HEK293 (cell line): ENCODE results near the gene NFIB.

Source experiments
- ATF2 ChIP-seq: fragments of 450-650 bp; formaldehyde crosslinking; IDR thresholded peaks from 2 replicates; pipeline ENCODE4 v1.5.1; 2016; ENCODE audit warnings: missing biosample characterization, missing genetic modification characterization, low read depth
- PRDM10 ChIP-seq: fragments of 450-650 bp; formaldehyde crosslinking; IDR thresholded peaks from 2 replicates; pipeline ENCODE4 v1.5.1; 2016; ENCODE audit warnings: missing biosample characterization, missing genetic modification characterization
- PRDM4 ChIP-seq: fragments of 450-650 bp; formaldehyde crosslinking; IDR thresholded peaks from 2 replicates; pipeline ENCODE4 v1.5.1; 2017; ENCODE audit warnings: missing biosample characterization, missing genetic modification characterization
- REPIN1 ChIP-seq: fragments of 450-650 bp; formaldehyde crosslinking; IDR thresholded peaks from 2 replicates; pipeline ENCODE4 v1.5.1; 2017; ENCODE audit warnings: missing biosample characterization, missing genetic modification characterization, low read depth
- SALL2 ChIP-seq: fragments of 450-650 bp; formaldehyde crosslinking; IDR thresholded peaks from 2 replicates; pipeline ENCODE4 v1.5.0; 2017; ENCODE audit warnings: missing biosample characterization, mild to moderate bottlenecking, missing genetic modification characterization, borderline replicate concordance
- SETDB1 ChIP-seq: IDR thresholded peaks from one replicate; pipeline ENCODE4 v1.6.1; 2017; ENCODE audit warnings: mild to moderate bottlenecking, low read length, moderate library complexity, mixed read lengths; ENCODE audit not compliant: insufficient read length
- ZBTB21 ChIP-seq: fragments of 450-650 bp; formaldehyde crosslinking; IDR thresholded peaks from 2 replicates; pipeline ENCODE4 v1.5.1; 2017; ENCODE audit warnings: missing biosample characterization, missing genetic modification characterization
- ZEB2 ChIP-seq: fragments of 450-650 bp; formaldehyde crosslinking; IDR thresholded peaks from 2 replicates; pipeline ENCODE4 v1.5.1; 2016; ENCODE audit warnings: missing biosample characterization, missing genetic modification characterization
- ZNF112 ChIP-seq: fragments of 450-650 bp; formaldehyde crosslinking; IDR thresholded peaks from 2 replicates; pipeline ENCODE4 v1.5.0; 2017; ENCODE audit warnings: missing biosample characterization, missing genetic modification characterization
- ZNF184 ChIP-seq: fragments of 450-650 bp; IDR thresholded peaks from 2 replicates; pipeline ENCODE4 v1.5.1; 2018; ENCODE audit warnings: missing biosample characterization, mild to moderate bottlenecking, missing genetic modification characterization
- ZNF214 ChIP-seq: fragments of 450-650 bp; formaldehyde crosslinking; IDR thresholded peaks from 2 replicates; pipeline ENCODE4 v1.5.1; 2017; ENCODE audit warnings: missing biosample characterization, mild to moderate bottlenecking, missing genetic modification characterization, borderline replicate concordance
- ZNF239 ChIP-seq: fragments of 450-650 bp; formaldehyde crosslinking; IDR thresholded peaks from 2 replicates; pipeline ENCODE4 v1.5.1; 2016; ENCODE audit warnings: missing biosample characterization, missing genetic modification characterization
- ZNF341 ChIP-seq: fragments of 450-650 bp; formaldehyde crosslinking; IDR thresholded peaks from 2 replicates; pipeline ENCODE4; 2016; ENCODE audit warnings: low read depth, missing biosample characterization, missing genetic modification characterization
- ZNF488 ChIP-seq: fragments of 450-650 bp; formaldehyde crosslinking; IDR thresholded peaks from 2 replicates; pipeline ENCODE4 v1.5.1; 2016; ENCODE audit warnings: missing biosample characterization, missing genetic modification characterization
- ZNF529 ChIP-seq: fragments of 450-650 bp; formaldehyde crosslinking; IDR thresholded peaks from 2 replicates; pipeline ENCODE4 v1.5.1; 2017; ENCODE audit warnings: missing genetic modification characterization, missing biosample characterization; ENCODE audit not compliant: insufficient replicate concordance
- ZNF548 ChIP-seq: fragments of 450-650 bp; formaldehyde crosslinking; IDR thresholded peaks from 2 replicates; pipeline ENCODE4 v1.5.1; 2016; ENCODE audit warnings: missing biosample characterization, missing genetic modification characterization
- ZNF558 ChIP-seq: fragments of 450-650 bp; formaldehyde crosslinking; IDR thresholded peaks from 2 replicates; pipeline ENCODE4 v1.5.1; 2016; ENCODE audit warnings: missing biosample characterization, missing genetic modification characterization
- ZNF610 ChIP-seq: fragments of 450-650 bp; formaldehyde crosslinking; IDR thresholded peaks from 2 replicates; pipeline ENCODE4 v1.5.1; 2016; ENCODE audit warnings: missing biosample characterization, missing genetic modification characterization, borderline replicate concordance
- ZNF776 ChIP-seq: fragments of 450-650 bp; formaldehyde crosslinking; IDR thresholded peaks from 2 replicates; pipeline ENCODE4 v1.5.0; 2017; ENCODE audit warnings: missing biosample characterization, missing genetic modification characterization, borderline replicate concordance
- ZXDB ChIP-seq: fragments of 450-650 bp; formaldehyde crosslinking; IDR thresholded peaks from 2 replicates; pipeline ENCODE4 v1.5.1; 2016; ENCODE audit warnings: missing biosample characterization, missing genetic modification characterization
- TF ChIP-seq, protein P1 (sequence below): fragments of 450-650 bp; IDR thresholded peaks from 2 replicates; pipeline ENCODE4 v1.5.1; 2018; ENCODE audit warnings: missing biosample characterization, missing genetic modification characterization
- TF ChIP-seq, protein P2 (sequence below): fragments of 450-650 bp; formaldehyde crosslinking; IDR thresholded peaks from 2 replicates; pipeline ENCODE4 v1.5.1; 2017; ENCODE audit warnings: missing biosample characterization, missing genetic modification characterization
- TF ChIP-seq, protein P3 (sequence below): sonication (generic); formaldehyde crosslinking; IDR thresholded peaks from 2 replicates; pipeline ENCODE4 v1.8.1; 2022; ENCODE audit warnings: mild to moderate bottlenecking, moderate library complexity, missing genetic modification reagents

NFIB gene

GRCh38 chr9:14271093-14271673, 42.8 kb downstream of the NFIB start (continued):
- TF ChIP-seq, protein P1, sequence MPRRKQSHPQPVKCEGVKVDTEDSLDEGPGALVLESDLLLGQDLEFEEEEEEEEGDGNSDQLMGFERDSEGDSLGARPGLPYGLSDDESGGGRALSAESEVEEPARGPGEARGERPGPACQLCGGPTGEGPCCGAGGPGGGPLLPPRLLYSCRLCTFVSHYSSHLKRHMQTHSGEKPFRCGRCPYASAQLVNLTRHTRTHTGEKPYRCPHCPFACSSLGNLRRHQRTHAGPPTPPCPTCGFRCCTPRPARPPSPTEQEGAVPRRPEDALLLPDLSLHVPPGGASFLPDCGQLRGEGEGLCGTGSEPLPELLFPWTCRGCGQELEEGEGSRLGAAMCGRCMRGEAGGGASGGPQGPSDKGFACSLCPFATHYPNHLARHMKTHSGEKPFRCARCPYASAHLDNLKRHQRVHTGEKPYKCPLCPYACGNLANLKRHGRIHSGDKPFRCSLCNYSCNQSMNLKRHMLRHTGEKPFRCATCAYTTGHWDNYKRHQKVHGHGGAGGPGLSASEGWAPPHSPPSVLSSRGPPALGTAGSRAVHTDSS (tag by site-specific recombination) = no peak
- TF ChIP-seq ZNF548 (tag by site-specific recombination) = no peak
- TF ChIP-seq SETDB1 = no peak
- no peak for TF ChIP-seq ZNF184 (tag by site-specific recombination)
- no peak for TF ChIP-seq ZBTB21 (tag by site-specific recombination)
- TF ChIP-seq ZNF112 (tag by site-specific recombination) = no peak
- TF ChIP-seq ZNF529 (tag by site-specific recombination) = no peak
- no peak for TF ChIP-seq ZNF488 (tag by site-specific recombination)
- peak; percentile 79 for TF ChIP-seq ZEB2 (tag by site-specific recombination)
- TF ChIP-seq ZNF341 = no peak; the same call in 1 of the 2 replicates
- TF ChIP-seq ZNF214 (tag by site-specific recombination) = no peak
- TF ChIP-seq ZNF610 (tag by site-specific recombination) = no peak
- TF ChIP-seq ZNF776 (tag by site-specific recombination) = no peak
- TF ChIP-seq, protein P2, sequence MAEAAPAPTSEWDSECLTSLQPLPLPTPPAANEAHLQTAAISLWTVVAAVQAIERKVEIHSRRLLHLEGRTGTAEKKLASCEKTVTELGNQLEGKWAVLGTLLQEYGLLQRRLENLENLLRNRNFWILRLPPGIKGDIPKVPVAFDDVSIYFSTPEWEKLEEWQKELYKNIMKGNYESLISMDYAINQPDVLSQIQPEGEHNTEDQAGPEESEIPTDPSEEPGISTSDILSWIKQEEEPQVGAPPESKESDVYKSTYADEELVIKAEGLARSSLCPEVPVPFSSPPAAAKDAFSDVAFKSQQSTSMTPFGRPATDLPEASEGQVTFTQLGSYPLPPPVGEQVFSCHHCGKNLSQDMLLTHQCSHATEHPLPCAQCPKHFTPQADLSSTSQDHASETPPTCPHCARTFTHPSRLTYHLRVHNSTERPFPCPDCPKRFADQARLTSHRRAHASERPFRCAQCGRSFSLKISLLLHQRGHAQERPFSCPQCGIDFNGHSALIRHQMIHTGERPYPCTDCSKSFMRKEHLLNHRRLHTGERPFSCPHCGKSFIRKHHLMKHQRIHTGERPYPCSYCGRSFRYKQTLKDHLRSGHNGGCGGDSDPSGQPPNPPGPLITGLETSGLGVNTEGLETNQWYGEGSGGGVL = peak; percentile 98
- TF ChIP-seq PRDM10 (tag by site-specific recombination) = peak; percentile 72
- TF ChIP-seq ZNF239 (tag by site-specific recombination) = no peak
- TF ChIP-seq PRDM4 (tag by site-specific recombination) = peak; percentile 51
- TF ChIP-seq REPIN1 (tag by site-specific recombination) = no peak
- TF ChIP-seq, protein P3, sequence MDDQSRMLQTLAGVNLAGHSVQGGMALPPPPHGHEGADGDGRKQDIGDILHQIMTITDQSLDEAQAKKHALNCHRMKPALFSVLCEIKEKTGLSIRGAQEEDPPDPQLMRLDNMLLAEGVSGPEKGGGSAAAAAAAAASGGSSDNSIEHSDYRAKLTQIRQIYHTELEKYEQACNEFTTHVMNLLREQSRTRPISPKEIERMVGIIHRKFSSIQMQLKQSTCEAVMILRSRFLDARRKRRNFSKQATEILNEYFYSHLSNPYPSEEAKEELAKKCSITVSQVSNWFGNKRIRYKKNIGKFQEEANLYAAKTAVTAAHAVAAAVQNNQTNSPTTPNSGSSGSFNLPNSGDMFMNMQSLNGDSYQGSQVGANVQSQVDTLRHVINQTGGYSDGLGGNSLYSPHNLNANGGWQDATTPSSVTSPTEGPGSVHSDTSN (CRISPR knock-in tag) = no peak
- TF ChIP-seq ZXDB (tag by site-specific recombination) = peak; percentile 82
- TF ChIP-seq SALL2 (tag by site-specific recombination) = no peak
- TF ChIP-seq ATF2 (tag by site-specific recombination) = no peak
- TF ChIP-seq ZNF558 (tag by site-specific recombination) = peak; percentile 54
